ENCODE measurements around the gene TBX1.

Gene TBX1

GRCh38 chr22:19816372-19817119 is 56.0 kb downstream of the TBX1 start:
- no peak for DNase-seq

All from CD4-positive, alpha-beta T cell treated with Interleukin-17A for 1 hour (primary cell).